ENCODE measurements around the gene CDC5L.
A peak's percentile ranks its signal among the peaks of the same experiment; 100 is the strongest.

Gene CDC5L

DNA sequence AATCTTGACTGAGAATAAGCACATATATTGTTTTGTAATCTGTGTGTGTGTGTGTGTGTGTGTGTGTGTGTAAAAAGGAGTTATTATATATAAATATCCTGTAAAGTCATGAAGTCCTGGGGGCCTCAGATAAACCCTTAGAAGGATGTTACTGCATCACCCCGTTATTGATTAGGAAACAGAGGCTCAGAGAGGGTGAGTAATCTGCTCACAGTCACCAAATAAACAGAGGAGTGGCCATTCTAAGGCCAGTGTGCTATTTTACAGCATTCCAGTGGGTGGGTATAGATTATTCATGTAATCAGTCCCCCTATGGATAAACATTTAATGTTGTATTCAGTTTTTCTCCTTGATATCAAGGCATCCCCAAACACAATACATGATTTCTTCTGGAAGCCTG lies 87.1 kb downstream of the CDC5L start:
- DNase-seq (ENCODE audit: low read depth, low spot score) = no peak

DNA sequence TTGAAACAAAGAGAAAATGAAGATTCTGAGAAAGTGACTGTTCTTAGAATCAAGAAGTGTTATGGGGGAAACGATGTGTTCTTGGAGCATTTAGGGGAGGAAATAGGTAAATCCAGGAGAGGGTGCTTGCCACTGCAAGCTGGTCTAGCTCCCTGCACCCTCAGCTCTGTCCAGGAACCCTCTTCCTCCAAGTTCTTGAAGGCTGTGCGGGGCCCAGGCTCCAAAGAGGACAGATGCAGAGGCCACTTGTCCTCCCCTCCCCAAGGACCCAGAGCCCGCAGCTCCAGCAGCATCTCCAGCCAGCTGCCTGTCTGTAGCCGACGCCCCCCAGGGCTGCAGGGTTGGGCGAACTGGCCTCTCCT lies 87.9 kb downstream of the CDC5L start:
- no peak for DNase-seq (ENCODE audit: low read depth, low spot score)

DNA sequence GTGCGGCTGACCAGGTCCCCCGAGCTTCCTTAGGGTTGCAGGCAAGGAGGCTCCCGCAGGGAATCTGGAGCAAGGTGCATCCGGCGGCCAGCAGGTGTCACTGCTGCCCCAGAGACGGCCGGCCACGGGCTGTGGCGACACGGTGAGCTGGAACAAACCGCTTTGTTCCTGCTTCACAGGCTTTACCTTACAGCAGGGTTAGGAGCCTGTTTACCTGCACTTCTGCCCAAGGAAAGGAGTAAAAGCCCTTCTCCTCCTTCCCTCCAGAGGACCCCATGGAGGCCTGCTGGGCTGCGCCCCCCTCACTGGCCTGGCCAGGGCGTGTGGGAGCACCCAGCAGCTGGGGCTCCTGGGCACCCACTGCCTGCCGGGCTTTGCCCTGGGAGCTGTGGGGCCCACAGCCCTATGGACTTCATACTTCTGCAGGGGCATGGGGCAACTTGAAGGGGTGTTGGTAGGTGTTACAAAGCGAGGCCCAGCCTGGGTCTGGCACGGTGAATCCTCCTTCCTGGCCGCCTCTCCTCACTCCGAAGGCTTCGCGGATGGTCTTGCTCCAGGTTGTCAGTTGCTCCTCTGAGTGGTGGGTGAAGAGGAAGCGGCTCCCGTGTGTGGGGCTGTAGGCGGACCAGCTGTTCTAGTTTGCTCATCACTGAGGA lies 88.4 kb downstream of the CDC5L start:
- DNase-seq (ENCODE audit: low read depth, low spot score) = no peak

DNA sequence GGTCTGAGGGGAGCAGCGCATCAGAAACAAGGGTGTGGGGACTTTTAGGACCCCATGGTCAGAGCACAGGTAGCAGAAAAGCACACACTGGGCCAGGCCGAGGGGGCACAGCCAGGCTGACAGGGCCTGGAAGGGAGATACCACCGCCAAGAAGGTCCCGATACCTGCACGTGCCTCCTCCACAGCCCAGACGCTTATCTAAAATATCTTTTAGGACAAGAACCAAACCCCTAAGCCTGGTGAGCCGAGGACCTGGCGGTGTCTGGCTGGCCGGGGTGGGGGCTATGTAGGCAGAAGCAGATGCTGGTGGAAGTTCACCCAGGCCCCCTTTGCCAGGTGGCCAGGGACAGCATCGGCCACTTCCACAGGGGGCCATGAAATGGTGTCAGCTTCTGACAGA lies 89.3 kb downstream of the CDC5L start:
- DNase-seq (ENCODE audit: low read depth, low spot score) = no peak

DNA sequence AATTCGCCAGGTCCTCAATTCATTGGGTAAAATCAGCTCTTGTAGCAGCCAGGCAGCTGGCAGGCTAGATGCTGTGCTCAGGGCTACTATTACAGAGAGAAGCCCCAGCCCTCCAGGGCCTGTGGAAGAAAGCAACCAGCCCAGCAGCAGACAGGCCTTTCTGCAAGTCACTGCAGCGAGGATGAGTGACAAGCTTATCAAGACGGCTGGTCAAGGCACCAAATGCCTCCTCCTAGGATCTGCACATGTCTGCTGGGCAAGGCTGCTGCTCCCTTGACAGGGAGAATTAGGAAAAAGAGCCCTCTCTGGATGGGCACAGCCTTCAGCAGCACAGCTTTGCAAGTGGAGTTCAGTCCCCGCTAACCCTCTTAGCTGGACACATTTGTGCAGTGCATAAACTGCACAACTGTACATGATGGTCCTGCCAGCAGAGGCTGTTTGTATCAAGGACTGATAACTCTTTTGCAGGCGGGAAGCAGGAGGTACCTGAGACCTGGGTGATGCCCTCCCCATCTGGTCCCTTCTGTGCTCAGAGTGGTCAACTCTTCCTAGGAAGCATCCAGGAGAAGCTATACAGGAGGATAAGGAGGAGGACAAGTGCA lies 89.9 kb downstream of the CDC5L start:
- no peak for DNase-seq (ENCODE audit: low read depth, low spot score)

DNA sequence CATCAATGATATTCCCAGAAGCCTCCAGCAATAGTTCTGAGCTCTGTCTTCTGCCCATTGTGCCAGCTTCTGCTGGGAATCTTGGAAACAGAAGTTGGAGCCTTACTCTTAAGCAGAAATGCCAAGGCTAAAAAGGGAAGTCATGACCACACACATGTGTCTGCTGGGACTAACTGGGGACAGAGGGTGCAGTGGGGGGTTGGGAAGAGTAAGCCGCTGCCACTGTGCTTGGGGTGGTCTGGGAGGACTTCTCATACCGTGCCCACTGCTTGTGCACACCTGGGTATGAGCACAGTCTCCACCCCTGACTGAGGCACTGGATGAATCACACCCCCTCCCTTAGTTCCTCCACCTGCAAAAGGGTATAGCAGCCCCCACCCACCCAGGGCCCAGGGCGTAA lies 90.7 kb downstream of the CDC5L start:
- DNase-seq (ENCODE audit: low read depth, low spot score) = no peak

DNA sequence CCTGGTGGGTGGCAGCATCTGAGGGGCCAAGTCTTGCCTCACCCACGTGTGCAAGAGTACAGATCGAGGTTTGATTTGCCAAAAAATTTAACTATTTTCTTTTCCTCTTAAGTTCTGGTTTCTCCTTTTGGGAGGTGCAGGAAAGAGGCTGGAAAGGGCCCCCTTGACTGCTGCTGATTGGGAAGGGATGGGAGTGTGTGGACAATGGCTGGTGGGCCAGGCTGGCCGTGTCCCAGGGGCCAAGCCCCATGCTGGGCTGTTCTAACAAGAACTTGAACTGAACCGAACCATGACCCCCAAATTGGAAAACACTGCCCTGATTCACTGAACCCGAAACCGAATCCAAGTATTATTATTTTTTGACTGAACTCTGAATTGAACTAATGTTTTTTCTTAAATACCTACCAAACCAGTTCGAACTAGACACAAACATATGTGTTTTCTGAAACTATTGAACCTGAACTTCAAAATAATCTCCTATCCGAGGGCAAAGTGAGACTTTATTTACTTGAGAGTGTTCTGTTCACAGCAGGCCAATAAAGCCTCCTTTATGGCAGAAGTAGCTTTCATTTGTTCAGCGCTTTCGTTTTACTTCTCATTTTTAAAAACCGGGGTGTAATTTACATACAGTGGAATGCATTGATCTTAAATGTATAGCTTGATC lies 91.2 kb downstream of the CDC5L start:
- no peak for DNase-seq (ENCODE audit: low read depth, low spot score)

DNA sequence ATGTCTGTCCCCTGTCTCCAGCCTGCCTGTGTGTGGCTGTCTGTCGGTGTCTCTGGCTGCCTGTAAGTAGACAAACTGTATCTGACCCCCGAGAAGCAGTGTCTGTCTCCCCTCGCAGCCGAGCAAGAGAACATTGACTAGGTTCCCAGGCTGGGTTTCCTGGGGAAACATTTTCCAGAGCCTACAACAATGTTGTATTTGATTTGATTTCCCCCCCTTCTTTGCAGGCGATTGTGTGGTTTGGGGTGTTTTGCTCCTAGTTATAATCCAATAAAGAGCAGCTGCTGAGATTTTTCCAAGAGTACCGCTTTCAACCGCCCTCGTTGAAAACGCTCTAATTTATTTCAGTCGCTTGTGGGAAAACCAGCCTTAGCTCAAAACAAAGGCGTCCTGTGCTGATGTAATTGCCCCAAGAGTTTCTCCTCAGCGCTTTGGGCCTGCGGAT lies 92.6 kb downstream of the CDC5L start:
- no peak for DNase-seq (ENCODE audit: low read depth, low spot score)

DNA sequence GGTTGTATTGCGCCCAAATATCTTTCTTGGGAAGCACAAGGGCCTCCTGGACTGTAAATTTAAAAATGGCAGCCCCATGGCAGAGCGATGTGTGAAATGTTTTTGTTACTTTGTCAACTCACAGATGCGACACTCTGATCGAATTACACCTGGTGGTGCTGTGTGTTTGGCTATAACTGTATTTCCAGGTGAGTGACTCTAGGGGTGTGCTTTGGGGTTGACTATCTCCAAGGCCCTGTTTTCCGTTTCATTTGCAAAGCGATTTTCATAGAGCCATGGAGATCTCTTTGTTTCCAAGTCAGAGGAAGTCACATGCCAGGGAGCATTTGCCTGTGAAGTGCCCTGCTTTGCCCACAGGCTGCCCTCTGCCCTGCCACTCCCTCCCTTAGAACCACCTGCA lies 93.5 kb downstream of the CDC5L start:
- no peak for DNase-seq (ENCODE audit: low read depth, low spot score)

DNA sequence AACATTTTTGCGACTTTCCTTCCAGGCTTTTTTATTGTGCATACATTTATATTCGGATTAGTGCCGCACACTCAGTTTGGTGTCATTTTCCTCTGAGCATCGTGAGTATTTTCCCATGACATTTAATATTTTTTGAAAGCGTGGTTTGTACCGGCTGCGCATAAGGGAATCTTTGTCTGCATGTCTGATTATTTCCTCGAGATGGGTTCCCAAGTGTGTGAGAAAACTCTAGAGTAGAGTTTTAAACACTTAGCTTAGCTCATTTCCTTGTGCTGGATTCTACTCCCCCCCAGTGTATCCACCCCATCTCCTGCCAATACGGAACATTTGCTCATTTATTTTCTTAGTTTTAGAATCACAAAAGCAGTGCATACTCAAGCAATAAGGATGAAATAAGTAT lies 94.3 kb downstream of the CDC5L start:
- no peak for DNase-seq (ENCODE audit: low read depth, low spot score)

DNA sequence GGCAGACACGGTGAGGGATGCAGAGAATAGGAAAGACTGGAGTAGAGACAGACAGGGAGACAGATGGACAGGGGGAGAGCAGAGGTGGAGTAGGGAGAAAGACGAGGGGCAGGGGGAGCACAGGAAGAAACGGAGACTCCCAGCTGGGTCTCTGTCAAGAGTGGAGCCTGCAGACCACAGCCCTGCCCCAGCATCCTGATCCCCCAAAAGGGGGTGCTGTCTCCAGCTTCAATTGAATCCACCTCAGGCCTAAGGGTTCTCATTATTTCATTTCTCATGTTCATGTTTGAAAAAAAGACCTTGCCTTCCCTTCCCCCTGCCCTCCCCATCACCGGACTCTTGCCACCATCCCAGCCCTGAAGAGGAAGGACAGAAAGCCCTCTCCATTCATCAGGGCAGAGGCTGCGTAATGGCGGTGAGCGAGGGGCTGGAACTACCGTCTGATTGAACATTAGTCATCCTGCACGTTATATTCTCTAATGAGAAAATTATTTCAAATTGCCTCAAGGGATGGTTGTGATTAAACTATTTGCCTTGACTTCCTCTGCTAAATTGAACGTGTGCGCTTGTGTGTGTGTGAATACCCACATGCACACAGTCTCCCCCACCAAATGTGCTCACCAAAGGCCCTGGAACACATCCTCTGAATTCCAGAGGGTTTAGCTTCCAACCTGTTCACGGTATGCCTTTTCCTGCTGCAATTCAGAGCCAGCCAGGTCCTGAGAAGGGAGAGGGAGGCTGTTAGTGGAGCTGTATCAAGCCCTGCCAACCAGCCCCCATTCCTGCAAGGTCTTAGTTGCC lies 98.3 kb downstream of the CDC5L start:
- DNase-seq (ENCODE audit: low read depth, low spot score) = no peak

DNA sequence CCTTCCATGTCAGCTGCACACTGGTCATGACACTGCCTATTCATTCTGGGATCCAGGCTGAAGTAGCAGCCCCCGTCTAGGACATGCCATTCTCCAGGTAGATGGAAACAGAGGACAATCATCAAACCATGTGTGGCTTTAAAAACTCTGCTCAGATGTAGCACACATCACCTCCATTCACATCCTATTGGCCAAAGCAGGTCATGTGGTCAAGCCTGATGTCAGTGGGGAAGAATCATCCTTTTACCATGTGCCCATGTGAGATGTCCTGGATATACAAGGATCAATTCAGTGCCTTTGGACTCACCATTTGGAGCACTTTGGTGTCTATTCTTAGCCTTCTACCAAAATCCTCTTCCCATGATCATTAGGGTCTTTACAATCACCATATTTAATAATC lies 99.5 kb downstream of the CDC5L start:
- no peak for DNase-seq (ENCODE audit: low read depth, low spot score)

DNA sequence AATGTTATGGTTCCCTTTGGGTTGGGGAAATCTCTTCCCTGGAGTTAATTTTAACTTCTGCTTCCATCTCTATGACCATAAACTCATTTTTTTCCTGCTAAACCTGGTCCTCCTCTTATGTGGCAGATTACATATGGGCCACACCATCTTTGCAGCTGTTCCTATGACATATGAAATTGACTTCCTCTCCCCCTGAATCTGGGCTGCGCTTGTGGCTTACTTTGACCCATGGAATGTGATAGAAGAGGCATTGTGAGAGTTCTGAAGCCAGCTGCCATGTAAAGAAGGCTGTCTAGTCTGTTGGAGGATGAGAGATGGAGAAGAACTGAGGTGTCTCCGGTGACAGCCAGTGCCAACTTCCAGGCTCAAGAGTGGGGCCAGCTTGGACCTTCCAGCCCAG lies 100.1 kb downstream of the CDC5L start:
- DNase-seq (ENCODE audit: low read depth, low spot score) = no peak

DNA sequence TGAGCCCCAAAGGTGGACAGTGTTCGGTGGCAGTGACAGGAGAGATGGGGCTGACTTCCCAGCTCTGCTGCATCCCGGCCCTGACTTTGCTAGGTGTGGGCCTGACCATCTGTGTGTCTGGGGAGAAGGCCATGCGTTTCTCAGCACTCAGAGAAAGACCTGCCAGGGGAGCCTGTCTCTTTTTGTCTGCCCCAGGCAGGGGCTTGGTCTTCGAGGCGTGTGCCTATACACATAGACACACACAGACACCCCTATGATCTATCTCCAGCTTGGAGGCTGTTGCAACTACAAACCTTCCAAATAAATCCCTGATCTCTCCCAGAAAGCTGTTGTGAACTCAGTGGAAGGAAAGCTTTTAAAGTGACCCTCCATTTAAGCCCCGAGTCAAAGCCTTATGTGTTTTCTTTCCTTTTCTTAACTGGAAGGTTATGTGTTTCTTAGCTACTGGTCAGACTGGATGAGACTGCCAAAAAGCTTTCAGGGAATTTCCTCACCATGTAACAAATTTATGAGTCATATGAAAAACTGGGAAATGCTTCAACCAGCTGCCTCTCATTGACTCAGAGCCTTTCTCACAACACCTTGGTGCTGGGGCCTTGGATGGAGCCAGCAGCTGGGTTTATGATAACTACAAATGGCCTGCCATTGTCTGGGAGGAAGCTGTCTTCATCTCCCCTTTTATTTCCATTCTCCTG lies 102.6 kb downstream of the CDC5L start:
- DNase-seq (ENCODE audit: low read depth, low spot score) = peak; percentile 74

DNA sequence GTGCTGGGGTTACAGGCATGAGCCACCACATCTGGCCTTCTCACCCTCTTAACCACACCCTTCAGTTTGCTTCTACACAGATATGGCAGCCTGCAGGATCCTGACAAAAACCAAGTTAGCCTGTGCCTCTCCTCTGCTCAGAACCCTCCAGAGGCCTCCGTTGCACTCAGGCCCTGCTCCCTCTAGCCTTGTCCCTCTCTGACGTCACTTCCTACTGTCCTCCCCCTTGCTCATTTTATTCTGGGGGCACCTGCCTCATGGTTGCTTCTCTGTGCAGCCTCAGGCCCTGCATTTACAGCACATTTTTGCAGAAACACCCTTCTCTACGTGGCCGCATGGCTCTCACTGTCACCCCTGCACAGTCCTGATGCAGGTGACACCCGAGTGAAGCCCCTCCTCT lies 105.6 kb downstream of the CDC5L start:
- no peak for DNase-seq (ENCODE audit: low read depth, low spot score)

DNA sequence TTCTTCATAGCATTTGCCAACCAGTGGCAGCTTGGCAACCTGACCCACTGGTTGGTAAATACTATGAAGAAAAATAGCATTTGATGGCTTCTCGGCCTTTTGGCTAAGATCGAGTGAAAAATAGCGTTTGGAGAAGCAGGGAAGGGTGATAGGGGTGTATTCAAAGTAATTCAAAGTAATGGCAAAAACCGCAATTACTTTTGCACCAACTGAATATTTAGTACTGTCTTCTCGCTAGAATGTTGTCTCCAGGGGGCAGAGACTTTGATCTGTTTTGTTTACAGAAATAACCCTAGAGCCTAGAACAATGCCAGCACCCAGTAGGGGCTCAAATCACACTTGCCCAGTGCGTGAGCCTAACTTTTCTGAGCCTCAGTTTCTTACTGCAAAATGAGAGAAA lies 106.1 kb downstream of the CDC5L start:
- DNase-seq (ENCODE audit: low read depth, low spot score) = no peak

DNA sequence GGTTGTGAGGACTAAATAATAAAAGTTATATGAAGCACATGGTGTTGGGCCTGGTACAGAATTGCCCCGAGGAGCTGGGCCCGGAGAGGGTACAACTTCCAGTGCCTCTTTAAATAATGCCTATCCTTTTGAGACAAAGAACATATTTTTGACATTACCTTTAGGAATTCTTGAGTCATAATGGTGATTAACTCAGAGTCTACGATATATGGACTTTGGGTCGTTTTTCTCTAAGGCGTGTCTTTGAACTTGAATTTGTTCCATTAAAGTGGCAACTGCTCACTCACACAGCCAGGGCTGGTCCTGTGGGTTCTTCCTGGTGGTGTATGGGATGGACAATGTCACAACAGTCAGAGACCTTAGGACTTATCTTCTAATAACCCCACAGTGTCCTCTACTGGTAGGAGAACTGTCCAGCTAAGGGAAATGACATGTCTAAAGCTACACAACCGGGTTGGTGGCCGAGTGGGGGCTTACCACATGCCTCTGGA lies 106.5 kb downstream of the CDC5L start:
- no peak for DNase-seq (ENCODE audit: low read depth, low spot score)

DNA sequence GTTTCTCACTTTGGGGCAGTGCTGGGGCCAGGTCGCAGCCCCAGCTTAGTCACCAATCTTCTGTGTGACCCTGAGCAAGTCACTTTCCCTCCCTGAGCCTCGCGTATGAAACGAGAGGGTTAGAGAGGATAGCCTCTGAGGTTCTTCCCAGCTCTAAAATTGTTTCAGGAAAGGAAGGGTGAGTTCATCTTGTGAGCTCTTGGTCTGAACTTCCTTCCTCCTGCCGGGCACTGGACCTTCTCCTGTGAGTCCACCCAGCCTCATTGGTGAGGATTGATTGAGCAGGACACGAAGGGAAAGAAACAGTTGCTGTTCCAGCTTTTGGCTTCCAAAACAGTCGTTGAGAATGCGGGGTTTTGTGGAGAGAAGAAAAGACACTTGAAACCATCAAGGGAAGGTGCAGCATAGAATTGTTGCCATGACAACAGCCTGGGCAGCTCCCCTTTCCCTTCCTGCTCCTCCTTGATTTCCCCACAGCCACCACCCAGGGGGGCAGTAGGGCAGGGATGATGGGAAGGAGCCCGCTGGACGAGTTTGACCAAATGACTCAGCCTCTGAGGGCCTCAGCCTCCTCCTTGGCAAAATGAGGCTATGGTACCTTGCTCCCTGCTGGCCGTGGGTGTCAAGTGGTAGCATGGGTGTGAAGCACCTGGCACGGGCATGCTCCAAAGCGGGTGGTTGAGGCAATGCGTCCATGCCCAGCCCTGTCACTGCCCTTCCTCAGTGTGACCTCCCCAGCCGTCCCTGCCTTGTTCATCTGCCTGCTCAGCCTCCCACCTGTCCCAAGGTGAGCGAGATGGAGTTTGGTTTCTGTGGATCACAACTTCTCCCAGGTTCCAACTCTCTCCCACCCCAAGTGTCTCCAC lies 107.8 kb downstream of the CDC5L start:
- DNase-seq (ENCODE audit: low read depth, low spot score) = no peak

DNA sequence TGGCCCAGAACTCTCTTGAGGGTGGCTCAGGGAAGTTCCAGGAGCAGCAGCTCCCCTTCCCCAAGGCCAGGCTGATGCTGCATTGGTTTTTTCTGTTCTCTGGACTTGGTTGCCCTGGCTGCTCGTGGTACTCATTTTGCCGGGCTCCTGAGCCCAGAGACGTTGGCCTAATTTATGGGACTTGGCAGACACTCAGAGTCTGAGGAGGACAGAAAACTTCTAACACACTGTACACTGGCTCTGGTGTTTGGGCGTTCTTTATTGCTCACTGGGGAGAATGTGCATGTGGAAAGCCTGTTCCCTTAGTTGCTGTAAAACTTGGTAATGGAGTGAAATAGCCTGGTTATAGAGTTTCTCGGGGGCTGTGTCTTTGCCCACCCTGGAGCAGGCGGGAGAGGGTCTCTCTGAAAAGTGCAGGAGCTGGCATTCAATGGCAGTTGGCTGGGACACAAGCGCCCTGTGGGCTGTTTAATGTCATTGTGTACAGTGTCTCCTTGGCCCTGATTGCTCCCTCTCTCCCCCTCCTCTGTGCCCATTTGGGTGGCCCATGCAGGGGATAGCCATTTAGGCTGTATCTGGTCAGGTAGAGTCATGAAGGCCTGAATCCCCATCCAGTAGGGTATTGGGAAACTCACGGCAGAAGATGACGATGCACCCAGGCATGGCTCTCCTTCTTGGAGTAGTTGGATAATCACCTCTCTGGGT lies 109.3 kb downstream of the CDC5L start:
- no peak for DNase-seq (ENCODE audit: low read depth, low spot score)

DNA sequence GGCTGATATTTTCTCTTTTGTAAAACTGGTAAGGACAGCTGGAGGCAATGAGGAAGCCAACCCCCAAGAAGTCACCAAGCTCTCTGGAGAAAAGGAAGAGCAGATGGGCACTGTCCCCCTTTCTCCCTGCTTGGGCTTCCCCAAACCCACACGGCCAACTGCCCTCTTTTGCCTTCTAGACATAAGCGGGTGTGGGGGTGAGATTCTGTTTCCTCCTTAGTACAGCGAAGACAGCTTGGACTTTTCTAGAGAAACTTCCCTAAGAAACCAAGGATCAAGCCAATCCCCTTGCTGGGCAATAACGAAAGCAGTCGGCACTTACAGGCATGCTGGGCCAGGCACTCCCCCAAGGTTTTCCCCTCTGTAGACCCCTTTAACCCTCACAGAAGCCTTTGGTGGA lies 110.3 kb downstream of the CDC5L start:
- DNase-seq (ENCODE audit: low read depth, low spot score) = no peak

Measured in smooth muscle cell of the brain vasculature (primary cell).